Mononuclear cell (primary cell): ENCODE results near the gene ZNF467. TPM values are rescaled to one million over a fixed set of nuclear protein-coding genes. Genes with fewer than 3 reads are reported as not detected.

ENCODE experiments used
- H3K27me3 ChIP-seq: 2 replicates; pipeline ENCODE4 v1.6.0; 2011; ENCODE audit warnings: low read length, control low read depth; ENCODE audit not compliant: insufficient read depth
- H3K4me1 ChIP-seq: 2 replicates; pipeline ENCODE4 v1.5.1; 2011; ENCODE audit warnings: mild to moderate bottlenecking, low read length, control low read depth; ENCODE audit not compliant: insufficient read depth
- H3K4me3 ChIP-seq: 2 replicates; pipeline ENCODE4 v1.5.1; 2011; ENCODE audit warnings: mild to moderate bottlenecking, low read length, moderate library complexity
- H3K9me3 ChIP-seq: 2 replicates; pipeline ENCODE4 v1.5.1; 2011; ENCODE audit warnings: low read depth, mild to moderate bottlenecking, control low read depth, low read length
- total RNA-seq: library from RNA; depleted of rRNA; stranded (reverse); fragments of >200 nt; gene quantifications from one replicate; pipeline ENCODE4 v1.2.3, GENCODE V29; 2012

The ZNF467 gene
- total RNA-seq, result 6.8 TPM

GRCh38 chr7:149773446-149774236, at the start of gene ZNF467:
Gene ZNF467 (minus strand): TSS chr7:149773588. CDS start chr7:149771032, 2,556 bp downstream.
- H3K4me3 ChIP-seq, result peak within 1 kb of the TSS; percentile 52
- H3K9me3 ChIP-seq, result no peaks in the 10 kb centered on the region
- no peaks in the 10 kb centered on the region for H3K27me3 ChIP-seq
- H3K4me1 ChIP-seq, result peaks cover 36% of the 10 kb centered on the region

GRCh38 chr7:149822353-149822943, 49.1 kb upstream of the ZNF467 start:
- Histone ChIP-seq H3K4me1 (no peaks in the 10 kb centered on the region), H3K27me3 (no peaks in the 10 kb centered on the region), H3K4me3 (no peak overlapping the region), H3K9me3 (no peaks in the 10 kb centered on the region)

DNA sequence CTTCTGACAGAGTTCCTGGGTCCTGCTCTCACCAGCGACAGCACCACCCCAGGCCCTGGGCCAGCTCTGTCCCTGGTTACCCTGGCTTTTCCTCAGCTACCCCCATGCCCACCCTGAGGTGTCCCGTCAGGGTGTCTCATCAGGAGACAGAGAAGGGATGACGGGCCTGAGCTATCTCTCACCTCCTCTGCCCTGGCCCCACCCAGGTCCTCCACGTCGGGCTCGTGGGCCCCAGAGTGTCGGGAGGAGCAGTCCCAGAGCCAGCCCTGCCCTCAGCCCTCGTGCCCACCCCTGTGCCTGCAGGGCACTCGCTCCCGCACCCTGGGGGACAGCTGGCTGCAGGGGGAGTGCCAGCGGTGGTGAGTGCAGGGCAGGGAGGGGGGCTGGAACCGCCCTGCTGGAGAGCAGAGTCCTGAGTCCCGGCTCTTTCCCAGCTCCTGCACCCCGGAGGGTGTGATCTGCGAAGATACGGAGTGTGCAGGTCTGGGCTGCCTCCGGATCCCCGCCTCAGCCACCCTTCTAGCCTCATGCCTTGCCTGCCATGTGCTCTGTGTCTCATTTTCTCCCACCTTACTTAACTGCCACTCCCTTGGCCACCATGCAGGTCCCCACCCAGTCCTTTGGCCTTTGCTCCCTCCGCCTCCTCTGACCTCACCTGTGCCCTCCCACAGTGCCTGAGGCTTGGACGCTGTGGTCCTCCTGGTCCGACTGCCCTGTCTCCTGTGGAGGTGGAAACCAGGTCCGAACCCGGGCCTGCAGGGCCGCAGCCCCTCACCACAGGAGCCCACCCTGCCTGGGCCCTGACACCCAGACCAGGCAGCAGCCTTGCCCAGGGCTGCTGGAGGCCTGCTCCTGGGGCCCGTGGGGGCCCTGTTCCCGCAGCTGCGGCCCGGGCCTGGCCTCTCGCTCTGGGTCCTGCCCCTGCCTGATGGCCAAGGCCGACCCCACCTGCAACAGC, 48.1 kb upstream of the ZNF467 start:
- H3K4me1 ChIP-seq, result no peaks in the 10 kb centered on the region
- H3K9me3 ChIP-seq, result no peaks in the 10 kb centered on the region
- H3K27me3 ChIP-seq, result no peaks in the 10 kb centered on the region
- H3K4me3 ChIP-seq, result no peak overlapping the region

GRCh38 chr7:149820622-149821190, 47.3 kb upstream of the ZNF467 start:
- no peaks in the 10 kb centered on the region for H3K4me1 ChIP-seq
- H3K27me3 ChIP-seq, result no peaks in the 10 kb centered on the region
- no peak overlapping the region for H3K4me3 ChIP-seq

DNA sequence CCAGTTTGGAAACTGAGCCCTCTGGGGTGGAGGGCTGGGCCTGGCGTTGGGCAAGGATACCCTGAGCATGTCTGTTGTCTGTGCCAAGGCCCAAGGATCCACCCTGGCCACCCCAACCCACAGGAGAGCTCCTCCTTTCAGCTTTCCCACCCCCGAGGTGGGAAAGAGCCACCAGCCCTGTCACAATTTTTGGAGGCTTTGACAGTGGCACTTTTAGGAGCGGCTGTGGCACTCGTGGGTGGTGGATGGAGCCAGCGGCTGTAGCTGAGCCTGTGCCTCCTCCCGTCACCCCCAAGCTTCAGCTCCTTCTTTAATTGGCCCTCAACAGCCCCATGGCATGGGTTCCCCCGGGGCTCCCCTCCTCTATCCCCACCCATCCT, 46.6 kb upstream of the ZNF467 start:
- Histone ChIP-seq H3K4me3 (no peak overlapping the region), H3K4me1 (no peaks in the 10 kb centered on the region), H3K9me3 (no peaks in the 10 kb centered on the region), H3K27me3 (no peaks in the 10 kb centered on the region)

More at GRCh38 chr7:149820622-149821190, 47.3 kb upstream of the ZNF467 start:
- no peaks in the 10 kb centered on the region for H3K9me3 ChIP-seq

DNA sequence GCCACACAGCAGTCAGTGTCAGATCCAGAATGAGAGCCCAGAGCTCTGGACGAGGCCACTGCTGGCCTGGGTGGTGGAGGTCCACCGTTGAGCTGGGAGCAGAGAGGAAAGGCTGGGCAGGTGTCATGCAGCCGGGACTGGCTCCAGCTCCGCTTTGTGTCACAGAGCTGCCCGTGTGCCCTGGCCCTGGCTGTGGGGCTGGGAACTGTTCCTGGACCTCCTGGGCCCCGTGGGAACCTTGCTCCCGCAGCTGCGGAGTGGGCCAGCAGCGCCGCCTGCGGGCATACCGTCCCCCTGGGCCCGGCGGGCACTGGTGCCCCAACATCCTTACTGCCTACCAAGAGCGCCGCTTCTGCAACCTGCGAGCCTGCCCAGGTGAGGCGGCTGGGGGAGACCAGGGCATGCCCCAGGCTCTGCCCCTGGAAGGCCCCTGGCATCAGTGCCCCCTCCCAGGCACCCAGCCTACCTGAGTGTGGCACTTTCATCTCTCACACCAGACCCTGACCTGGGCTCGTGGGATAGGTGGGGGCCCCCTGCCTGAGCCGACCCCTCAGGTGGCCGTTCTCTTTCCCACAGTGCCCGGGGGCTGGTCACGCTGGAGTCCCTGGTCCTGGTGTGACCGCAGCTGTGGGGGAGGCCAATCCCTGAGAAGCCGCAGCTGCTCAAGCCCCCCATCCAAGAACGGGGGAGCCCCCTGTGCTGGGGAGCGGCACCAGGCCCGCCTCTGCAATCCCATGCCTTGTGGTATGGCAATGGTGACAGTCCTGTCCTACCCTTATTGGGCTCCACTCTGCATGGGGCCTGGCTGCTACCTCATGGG, 46.0 kb upstream of the ZNF467 start:
- Histone ChIP-seq H3K4me3 (no peak overlapping the region), H3K27me3 (no peaks in the 10 kb centered on the region), H3K9me3 (no peaks in the 10 kb centered on the region)

GRCh38 chr7:149818536-149818840, 45.1 kb upstream of the ZNF467 start:
- no peak overlapping the region for H3K4me3 ChIP-seq
- no peaks in the 10 kb centered on the region for H3K27me3 ChIP-seq
- H3K4me1 ChIP-seq, result no peaks in the 10 kb centered on the region
- no peaks in the 10 kb centered on the region for H3K9me3 ChIP-seq

More for the DNA sequence above, 46.0 kb upstream of the ZNF467 start:
- H3K4me1 ChIP-seq, result no peaks in the 10 kb centered on the region

DNA sequence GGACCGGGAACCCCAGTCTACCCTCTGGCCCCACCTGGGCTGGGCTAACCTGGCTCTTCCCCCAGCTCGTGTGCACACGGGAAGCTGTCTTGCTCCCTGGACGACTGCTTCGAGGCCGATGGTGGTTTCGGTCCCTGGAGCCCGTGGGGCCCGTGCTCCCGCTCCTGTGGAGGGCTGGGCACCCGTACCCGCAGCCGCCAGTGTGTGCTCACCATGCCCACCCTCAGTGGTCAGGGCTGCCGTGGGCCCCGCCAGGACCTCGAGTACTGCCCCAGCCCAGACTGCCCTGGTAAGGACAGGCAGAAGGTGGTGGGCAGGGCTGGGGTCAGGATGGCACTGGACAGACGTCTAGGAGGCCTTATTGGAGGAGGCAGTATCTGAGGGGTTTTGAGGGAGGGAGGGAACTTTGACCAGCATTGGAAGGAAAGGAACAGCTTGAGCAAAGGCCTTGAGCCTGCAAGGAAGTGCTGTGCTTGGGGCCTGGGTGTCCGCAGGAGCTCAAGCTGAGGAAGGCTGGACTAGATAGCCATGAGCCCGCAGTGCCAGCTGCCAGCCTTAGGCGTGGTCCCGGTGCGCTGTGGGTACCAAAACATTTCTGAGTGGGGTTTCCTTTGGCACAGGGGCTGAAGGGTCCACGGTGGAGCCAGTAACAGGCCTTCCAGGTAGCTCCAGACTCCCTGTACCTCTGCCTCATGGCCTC, 44.6 kb upstream of the ZNF467 start:
- Histone ChIP-seq H3K4me3 (no peak overlapping the region), H3K4me1 (no peaks in the 10 kb centered on the region), H3K27me3 (no peaks in the 10 kb centered on the region), H3K9me3 (no peaks in the 10 kb centered on the region)

- Histone ChIP-seq H3K4me1 (no peaks in the 10 kb centered on the region), H3K27me3 (no peaks in the 10 kb centered on the region), H3K9me3 (no peaks in the 10 kb centered on the region), H3K4me3 (no peak overlapping the region)
These were observed 43.9 kb upstream of the ZNF467 start for GRCh38 chr7:149817301-149817771.

GRCh38 chr7:149816794-149817193, 43.4 kb upstream of the ZNF467 start:
- Histone ChIP-seq H3K9me3 (no peaks in the 10 kb centered on the region), H3K4me1 (no peaks in the 10 kb centered on the region), H3K4me3 (no peak overlapping the region), H3K27me3 (no peaks in the 10 kb centered on the region)

DNA sequence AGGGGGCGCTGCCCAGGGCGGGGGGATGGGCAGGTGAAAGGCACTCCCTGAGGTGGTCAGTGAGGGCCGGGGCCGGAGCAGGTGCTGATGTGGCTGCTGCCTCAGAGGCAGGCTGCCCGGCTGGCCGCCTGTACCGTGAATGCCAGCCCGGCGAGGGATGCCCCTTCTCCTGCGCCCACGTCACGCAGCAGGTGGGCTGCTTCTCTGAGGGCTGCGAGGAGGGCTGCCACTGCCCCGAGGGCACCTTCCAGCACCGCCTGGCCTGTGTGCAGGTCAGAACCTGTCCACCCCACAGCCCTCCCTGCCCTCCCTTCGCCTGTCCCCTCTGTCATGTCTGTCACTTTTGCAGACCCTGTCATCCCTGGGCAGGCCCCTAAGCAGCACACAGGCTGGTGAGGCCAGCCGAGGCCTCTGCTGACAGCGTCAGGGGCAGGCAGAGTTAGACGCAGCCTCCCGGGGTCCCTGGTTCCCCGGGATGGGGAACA, 42.9 kb upstream of the ZNF467 start:
- H3K9me3 ChIP-seq, result no peaks in the 10 kb centered on the region
- H3K27me3 ChIP-seq, result no peaks in the 10 kb centered on the region
- no peaks in the 10 kb centered on the region for H3K4me1 ChIP-seq
- H3K4me3 ChIP-seq, result no peak overlapping the region

- no peaks in the 10 kb centered on the region for H3K9me3 ChIP-seq
- H3K4me3 ChIP-seq, result no peak overlapping the region
- H3K27me3 ChIP-seq, result no peaks in the 10 kb centered on the region
- no peaks in the 10 kb centered on the region for H3K4me1 ChIP-seq
These were observed 42.4 kb upstream of the ZNF467 start for GRCh38 chr7:149815661-149816266.

DNA sequence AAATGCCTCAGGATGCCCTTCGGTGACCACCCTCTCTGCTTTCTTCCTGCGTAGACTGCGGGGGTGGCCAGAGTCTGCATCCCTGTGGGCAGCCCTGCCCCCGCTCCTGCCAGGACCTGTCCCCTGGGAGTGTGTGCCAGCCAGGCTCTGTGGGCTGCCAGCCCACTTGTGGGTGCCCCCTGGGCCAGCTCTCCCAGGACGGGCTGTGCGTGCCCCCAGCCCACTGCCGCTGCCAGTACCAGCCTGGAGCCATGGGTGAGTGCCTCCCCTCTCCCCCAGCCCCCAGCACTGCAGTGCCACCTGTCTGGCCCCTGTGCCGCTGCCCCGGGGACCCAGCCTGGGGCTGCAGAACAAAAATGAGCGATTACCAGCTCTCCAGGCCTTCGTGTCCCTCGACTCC, 41.7 kb upstream of the ZNF467 start:
- Histone ChIP-seq H3K4me1 (no peaks in the 10 kb centered on the region), H3K4me3 (no peak overlapping the region), H3K9me3 (no peaks in the 10 kb centered on the region), H3K27me3 (no peaks in the 10 kb centered on the region)
